Heart left ventricle (tissue), 13 donors: ENCODE results near the gene AMDHD1.

Experiments
- POLR2A ChIP-seq, 2 donors: fragments of 450-650 bp; IDR thresholded peaks; one replicate each; pipeline ENCODE4 v1.6.1; 2017; ENCODE audit warnings: antibody characterized with exemption in 2 of 2, mild to moderate bottlenecking in 2 of 2, moderate library complexity in 2 of 2
- TF ChIP-seq, protein P1 (sequence below), 12 donors: fragments of 200-600 bp; sonication (generic) in 4 of 12; IDR thresholded peaks; one replicate each; pipeline versions ENCODE4 v1.5.0 to v1.8.0; 2018 to 2022; ENCODE audit warnings: antibody characterized with exemption in 12 of 12, mild to moderate bottlenecking in 5 of 12
- donor health status: ischemic (EF 13 %, LVEDD 7.1; RV severe dilation, severe dysfunction).
- donor health status: DM: no; HTN: yes; CAD: no.
- donor health status: DM: no; HTN: no; CAD: no.
- donor health status: ischemic (EF 25% LVEDD 6.9; RV normal size, moderate dysfunction).
- donor health status: ischemic (EF 25% LVEDD 5.7; RV mildly dilated, moderate dysfunction).
- donor health status: ischemic (EF 35%, LVEDD 5.7; RV mildly dilated, moderate dysfunction).
- donor health status: nonischemic (EF 11% LVEDD 7.7; RV severe dilation, severe dysfunction).
- donor health status: DM: yes; HTN: yes; CAD: no.
- donor health status: PGD.
- donor health status: ischemic (EF 29% LVEDD 5.4; RV normal size, mild dysfunction).
- donor health status: nonischemic (EF 23%, LVEDD 6.1; RV moderate dilation, normal function).

DNA sequence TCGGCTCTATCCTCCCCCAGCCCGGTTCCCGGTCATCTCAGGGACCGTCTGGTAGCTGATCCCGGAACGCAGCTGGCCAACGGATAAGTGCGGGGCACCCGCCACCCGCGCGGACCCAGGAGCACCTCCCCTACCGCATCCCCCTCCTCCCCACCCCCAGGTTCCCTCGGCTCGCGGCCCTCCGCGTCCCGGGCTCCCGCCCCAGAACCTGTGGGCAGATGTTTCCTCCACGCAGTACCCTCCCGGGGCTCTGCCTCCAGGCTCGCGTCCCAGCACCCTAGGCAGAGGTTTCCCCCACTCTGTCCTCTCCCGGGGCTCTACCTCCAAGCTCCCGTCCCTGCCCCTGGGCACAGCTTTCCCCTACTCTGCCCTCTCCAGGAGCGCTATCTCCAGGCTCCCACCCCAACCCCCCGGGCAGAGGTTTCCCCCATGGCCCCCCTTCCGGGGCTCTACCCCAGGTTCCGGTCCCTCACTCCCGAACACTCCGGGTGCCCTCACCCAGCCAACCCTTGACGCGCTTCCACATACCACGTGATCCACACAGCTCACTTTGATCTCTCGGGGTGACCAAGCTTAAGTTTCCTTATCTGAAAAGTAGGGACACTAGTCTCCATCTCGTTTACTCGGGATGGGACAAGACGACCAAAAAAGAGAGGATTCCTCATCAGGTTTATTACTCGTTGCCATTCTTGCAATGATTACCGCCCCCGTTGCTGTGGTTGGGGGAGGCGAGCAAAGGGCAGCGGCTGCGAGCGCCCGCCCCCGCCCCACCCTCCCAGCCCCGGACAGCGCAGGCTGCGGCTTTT, 404 bp upstream of the AMDHD1 start, which contains the start of gene CCDC38:
- TF ChIP-seq, protein P1, sequence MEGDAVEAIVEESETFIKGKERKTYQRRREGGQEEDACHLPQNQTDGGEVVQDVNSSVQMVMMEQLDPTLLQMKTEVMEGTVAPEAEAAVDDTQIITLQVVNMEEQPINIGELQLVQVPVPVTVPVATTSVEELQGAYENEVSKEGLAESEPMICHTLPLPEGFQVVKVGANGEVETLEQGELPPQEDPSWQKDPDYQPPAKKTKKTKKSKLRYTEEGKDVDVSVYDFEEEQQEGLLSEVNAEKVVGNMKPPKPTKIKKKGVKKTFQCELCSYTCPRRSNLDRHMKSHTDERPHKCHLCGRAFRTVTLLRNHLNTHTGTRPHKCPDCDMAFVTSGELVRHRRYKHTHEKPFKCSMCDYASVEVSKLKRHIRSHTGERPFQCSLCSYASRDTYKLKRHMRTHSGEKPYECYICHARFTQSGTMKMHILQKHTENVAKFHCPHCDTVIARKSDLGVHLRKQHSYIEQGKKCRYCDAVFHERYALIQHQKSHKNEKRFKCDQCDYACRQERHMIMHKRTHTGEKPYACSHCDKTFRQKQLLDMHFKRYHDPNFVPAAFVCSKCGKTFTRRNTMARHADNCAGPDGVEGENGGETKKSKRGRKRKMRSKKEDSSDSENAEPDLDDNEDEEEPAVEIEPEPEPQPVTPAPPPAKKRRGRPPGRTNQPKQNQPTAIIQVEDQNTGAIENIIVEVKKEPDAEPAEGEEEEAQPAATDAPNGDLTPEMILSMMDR (IDR thresholded peaks at IDR 0.05) = no peak
- TF ChIP-seq POLR2A (IDR thresholded peaks at IDR 0.05) = no peak
